Raji (cell line): Measurements from ENCODE around the gene AP3S1.

Experiments
- POLR2A ChIP-seq: IDR thresholded peaks from 2 replicates; pipeline ENCODE4 v1.6.1; 2011; ENCODE audit warnings: low read depth, low read length, control low read depth; ENCODE audit not compliant: insufficient read depth

Gene AP3S1

GRCh38 chr5:115816226-115817081, 25.3 kb upstream of the AP3S1 start, which contains the start of gene CDO1:
Gene CDO1, minus strand, starts transcription at chr5:115816659. Its CDS starts 262 bp downstream, at chr5:115816397.
- TF ChIP-seq POLR2A: no peak

- TF ChIP-seq POLR2A: no peak
Observed at GRCh38 chr5:115817386-115817785, 24.3 kb upstream of the AP3S1 start.

GRCh38 chr5:115818821-115819220, 22.9 kb upstream of the AP3S1 start:
- TF ChIP-seq POLR2A: no peak

GRCh38 chr5:115820846-115821245, 20.9 kb upstream of the AP3S1 start:
- no peak for TF ChIP-seq POLR2A

- no peak for TF ChIP-seq POLR2A
Observed at GRCh38 chr5:115825948-115826347, 15.8 kb upstream of the AP3S1 start.

DNA sequence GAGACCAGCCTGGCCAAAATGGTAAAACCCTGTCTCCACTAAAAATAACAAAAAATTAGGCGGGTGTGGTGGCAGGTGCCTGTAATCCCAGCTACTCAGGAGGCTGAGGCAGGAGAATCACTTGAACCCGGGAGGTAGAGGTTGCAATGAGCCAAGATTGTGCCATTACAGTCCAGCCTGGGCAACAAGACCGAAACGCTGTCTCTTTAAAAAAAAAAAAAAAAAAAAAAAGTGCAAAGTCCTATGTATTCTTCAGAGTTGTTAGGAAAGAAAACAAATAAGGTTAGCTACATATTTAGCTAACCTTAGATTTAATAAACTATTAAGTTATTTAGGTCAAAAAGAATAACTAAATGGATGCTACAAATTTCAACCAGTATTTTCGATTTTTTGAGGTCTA, 11.8 kb upstream of the AP3S1 start:
- TF ChIP-seq POLR2A: no peak

- TF ChIP-seq POLR2A: no peak
Observed at GRCh38 chr5:115831163-115831768, 10.5 kb upstream of the AP3S1 start.

GRCh38 chr5:115835481-115835880, 6.3 kb upstream of the AP3S1 start:
- no peak for TF ChIP-seq POLR2A

DNA sequence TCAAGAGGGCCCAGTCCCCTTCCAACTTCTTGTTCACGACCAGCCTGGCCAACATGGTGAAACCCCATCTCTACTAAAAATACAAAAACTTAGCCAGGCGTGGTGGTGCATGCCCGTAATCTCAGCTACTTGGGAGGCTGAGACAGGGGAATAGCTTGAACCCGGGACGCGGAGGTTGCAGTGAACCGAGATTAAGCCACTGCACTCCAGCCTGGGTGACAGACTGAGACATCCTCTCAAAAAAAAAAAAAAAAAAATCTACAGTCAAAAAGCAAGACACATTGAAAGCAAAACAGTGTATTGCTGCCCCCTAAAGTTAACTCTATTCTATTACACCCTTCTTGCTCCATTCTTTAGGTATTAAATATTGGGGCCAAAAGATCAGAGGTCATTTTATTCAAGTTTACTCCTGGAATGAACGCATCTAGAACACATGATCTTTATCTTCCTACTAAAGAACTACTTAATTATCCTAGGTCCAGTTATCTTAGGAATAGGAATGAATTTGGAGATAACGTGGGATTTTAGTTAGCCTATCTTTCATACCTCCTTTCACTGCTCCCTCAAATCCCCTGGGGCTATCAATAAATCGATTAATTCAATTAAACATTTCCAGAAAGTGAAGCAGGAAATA, 2.7 kb upstream of the AP3S1 start:
- no peak for TF ChIP-seq POLR2A

DNA sequence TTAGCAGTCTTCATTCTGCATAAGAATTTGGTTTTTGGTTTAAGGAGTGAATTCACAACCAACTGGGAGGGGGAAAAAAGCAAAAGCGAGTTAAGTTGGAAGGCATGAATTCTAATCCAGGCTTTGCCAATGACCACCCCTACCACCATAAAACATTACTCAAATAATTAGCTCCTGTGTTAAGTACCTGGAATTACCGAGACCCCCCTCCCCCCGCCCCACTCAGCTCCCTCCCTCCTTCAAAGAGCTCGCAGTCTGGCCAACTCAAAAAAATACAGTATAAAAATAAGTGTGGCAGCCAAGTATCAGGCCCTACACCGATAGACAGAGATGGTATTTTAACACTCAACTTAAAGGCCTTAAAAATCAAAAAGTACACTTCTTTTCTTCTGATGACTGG, 862 bp upstream of the AP3S1 start:
- no peak for TF ChIP-seq POLR2A

- TF ChIP-seq POLR2A: no peak
Observed at GRCh38 chr5:115842089-115842935, 577 bp downstream of the AP3S1 start.

GRCh38 chr5:115842952-115843351, 1.2 kb downstream of the AP3S1 start:
- no peak for TF ChIP-seq POLR2A

DNA sequence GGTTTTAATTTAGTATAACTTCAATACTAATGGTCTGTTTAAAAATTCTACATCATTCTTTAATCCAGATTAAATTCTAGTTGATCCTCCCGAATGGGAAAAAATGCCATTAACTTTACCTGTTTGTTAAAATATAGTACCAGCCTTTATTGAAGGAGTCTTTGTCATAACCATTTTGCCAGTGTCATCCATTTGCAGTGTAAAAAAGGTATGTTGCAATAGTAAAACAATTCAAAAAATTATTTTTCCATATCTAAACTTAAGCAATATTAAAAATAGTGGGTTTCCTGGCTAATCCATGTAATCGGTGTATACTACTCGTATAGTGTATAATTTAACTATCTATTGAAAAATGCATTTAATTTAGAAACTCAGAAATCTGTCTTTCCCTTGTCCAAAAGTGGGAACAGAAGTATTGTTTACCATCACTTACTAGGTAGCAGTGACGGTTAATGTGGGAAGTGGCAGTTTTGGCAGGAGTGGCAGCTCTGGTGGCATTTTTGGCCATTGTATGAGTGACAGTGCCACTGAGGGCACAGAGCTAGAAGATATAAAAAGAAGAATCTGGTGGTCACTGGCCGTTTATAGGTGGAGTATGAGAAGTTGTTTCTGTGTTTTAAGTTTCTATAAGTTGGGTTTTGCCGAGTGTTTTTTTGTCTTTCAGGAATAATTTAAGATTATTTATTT, 1.9 kb downstream of the AP3S1 start:
- TF ChIP-seq POLR2A: no peak

- TF ChIP-seq POLR2A: no peak
Observed at GRCh38 chr5:115844321-115844817, 2.6 kb downstream of the AP3S1 start.
